Stimulated activated CD4-positive, alpha-beta T cell treated with anti-CD3 and anti-CD28 coated beads, Interleukin-12 subunit alpha, Interleukin-12 subunit beta, amount 100 ng/mL, for 4 hours (primary cell): ENCODE results near the gene SEPTIN14.
"Not testable (repeated sequence)": the region's sequence is repeated elsewhere in the genome, so short reads cannot be mapped to it uniquely, and the experiment has no call there.

Source experiments
- DNase-seq: peaks from one replicate; pipeline ENCODE4 v3.0.0-alpha.2; 2020

Gene SEPTIN14

DNA sequence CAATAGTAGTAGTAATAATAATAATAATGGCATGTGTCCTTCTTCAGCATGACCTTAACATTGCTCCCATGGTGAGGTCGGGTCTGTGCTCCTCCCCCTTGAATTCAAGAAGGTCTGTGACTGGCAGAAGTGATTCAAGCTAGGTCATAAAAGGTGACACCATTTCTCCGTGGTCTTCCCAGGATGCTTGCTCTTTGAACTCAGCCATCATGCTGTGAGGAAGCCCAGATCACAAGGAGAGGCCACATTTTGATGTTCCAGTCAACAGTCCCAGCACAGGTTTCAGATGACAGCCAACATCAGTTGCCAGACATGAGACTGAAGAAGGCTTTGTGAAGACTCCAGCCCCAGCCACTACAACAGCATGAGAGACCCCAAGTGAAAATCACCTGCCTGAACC is 83.9 kb downstream of the SEPTIN14 start:
- no peak for DNase-seq

DNA sequence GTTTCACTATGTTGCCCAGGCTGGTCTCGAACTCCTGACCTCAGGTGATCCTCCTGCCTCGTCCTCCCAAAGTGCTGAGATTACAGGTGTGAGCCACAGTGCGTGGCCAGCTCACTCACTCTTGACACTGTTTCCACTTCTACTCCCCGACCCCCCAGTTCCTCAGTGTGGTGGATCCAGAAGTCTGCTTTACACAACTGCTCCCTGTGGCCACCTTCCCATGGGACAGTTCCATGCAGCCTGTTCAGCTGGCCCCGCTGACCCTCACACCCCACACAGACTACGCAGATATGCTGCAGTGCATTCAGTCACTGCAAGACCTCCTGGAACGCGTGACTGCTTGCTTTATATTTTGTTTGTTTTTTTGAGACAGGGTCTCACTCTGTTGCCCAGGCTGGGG is 86.4 kb downstream of the SEPTIN14 start:
- no peak for DNase-seq

DNA sequence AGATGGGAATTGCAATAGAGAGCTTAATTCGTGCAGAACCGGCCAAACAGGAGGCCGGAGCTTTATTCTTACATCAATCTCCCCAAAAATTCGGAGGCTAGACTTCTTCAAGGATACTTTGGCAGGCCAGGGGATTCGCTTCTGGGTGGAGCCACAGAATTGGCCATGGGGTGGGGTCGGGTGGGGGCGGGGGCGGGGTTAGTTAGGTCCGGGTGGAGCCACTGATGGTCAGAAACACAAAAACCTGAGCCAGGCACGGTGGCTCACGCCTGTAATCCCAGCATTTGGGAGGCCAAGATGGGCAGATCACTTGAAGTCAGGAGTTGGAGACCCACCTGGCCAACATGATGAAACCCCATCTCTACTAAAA is 87.5 kb downstream of the SEPTIN14 start:
- DNase-seq: no peak

DNA sequence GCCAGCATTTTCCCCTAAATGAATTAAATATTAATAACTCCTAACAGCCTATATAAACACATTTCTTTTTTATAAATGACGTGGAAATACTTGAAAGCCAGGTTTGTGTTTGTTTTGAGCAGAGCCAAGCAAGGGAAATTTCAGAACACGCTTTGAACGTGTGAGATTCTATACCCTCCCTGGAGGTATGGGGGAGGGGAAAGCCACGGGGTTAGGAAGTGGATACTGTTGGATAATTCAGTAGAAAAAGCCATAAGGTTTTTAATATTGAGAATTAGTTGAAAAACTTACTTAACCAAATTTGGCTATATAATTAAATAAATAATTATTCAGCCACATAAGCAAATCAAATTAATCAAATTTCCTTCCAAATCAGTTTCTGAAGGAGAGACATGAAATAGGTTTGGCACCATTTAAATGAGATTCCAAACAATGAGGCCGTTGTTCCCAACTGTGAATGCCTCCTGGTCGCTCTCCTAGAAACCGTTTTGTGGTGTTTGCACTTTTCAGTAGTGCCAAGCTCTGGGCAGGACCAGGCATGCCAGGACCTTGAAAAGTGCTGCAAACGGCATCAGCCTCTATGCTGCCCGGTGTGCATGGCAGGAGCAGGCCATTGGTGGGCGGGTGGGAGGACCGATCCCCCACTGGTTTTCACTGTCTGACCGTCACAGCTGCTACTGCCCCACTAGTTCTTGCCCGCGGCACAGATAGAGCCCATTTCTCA is 88.1 kb downstream of the SEPTIN14 start:
- DNase-seq: no peak

DNA sequence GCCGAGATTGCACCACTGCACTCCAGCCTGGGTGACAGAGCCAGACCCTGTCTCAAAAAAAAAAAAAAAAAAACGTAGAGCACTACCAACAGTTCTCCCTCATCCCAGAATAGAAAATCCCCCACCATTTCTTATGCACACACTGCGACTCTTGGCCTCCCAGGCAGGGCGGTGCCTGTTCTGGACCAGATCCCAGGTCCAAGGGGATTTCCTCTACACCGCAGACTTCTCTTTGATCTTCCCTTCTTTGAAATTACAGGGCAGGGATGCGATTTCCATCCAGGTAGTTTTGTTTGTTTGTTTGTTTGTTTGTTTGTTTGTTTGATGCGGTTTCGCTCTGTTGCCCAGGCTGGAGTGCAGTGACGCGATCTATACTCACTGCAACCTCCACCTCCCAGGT is 91.8 kb downstream of the SEPTIN14 start:
- DNase-seq: no peak

GRCh38 chr7:55753274-55753862 is 109.2 kb downstream of the SEPTIN14 start:
- DNase-seq: not testable (repeated sequence)

GRCh38 chr7:55744706-55745105 is 117.8 kb downstream of the SEPTIN14 start:
- DNase-seq: not testable (repeated sequence)
